Measurements from ENCODE around the gene HIVEP1. TPM values are rescaled to one million over a fixed set of nuclear protein-coding genes. Genes with fewer than 3 reads are reported as not detected.

HIVEP1 gene
- 14.0 and 25.8 TPM in 2 replicates for total RNA-seq

DNA sequence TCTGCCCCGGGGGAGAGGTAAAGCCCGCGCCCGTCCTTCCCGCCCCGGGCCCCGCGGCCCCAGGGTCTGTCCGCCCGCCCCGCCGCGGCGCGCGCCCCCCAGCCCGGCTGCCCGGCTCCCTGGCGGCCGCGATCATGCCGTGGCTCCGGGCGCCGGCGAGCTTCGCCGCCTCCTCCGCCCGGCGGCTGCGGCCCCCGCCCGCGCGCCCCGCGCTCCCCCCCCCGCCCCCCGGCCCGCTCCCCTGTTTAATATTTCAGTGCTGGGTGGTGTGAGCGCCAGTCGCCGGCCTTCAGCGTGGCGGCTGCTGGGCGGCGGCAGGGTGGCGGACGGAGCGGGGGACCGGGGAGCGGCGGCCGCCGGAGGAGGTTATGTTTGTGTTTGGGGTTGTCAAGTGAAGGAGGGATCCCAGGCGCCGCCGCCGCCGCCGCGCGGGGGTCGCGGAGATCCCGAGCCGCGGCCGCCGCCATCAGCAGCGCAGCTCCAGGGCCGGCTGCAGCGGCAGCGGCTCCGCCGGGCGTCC lies at the start of gene HIVEP1:
Gene HIVEP1 (plus strand): TSS at position 275 of the 520 bp plus-strand sequence. CDS start 3,317 bp downstream, outside the sequence.

Other genes with a start within 250 kb of the HIVEP1 start
- gene ADTRP, start 233.5 kb upstream of the HIVEP1 start, total RNA-seq, result 27.0 and 75.8 TPM in 2 replicates